ENCODE measurements around the gene ZFP69B.
"Not testable (repeated sequence)": the region's sequence is repeated elsewhere in the genome, so short reads cannot be mapped to it uniquely, and the experiment has no call there.

The ZFP69B gene

DNA sequence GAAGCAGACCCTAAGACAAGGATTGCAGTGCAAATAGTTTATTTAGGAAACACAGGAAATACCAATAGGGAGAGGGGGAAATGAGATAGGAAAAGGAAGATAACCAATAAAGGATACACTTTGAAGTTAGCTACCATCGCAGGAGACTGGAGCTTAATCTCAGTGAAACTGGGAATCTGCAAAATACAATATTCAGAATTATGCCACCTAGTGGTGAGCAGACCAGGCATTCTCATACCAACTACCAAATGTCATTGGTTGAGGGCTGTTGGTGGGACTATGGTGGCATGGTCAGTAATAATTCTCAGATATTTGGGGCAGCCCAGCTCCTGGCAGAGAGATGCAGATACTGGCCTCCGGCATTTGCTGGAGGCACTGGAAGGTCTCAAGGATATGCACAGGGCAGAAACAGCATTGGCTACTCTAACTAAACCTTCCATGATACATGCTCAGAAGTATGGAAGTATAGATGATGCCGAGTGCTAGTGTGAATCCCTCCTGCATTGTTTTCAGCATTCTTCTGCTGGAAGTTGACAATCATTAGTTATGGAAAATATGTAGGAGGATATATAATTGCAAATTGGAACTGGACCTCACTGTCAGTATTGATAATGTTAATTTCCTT lies 11.8 kb upstream of the ZFP69B start:
- DNase-seq: peak in 2 of 6 experiments; percentile 16 to 50

DNA sequence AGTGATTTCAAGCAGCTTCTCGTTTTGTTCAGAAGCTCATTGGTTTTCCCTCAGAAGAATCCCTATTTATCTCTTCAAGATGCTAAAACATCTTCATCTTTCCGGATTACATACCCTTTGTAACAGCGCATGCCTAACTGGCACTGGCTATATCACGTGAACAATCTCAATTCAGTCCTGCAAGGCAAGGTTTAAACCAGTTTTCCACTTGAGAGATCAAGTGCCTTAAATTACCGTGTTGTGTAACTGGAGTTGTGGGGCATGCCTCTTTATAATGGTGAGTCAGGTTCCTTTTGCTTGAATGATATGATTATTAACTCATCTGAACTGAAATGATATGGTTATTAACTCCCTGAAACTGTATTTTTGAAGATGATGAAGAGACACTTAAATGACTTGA lies 11.0 kb upstream of the ZFP69B start:
- no peak for DNase-seq

DNA sequence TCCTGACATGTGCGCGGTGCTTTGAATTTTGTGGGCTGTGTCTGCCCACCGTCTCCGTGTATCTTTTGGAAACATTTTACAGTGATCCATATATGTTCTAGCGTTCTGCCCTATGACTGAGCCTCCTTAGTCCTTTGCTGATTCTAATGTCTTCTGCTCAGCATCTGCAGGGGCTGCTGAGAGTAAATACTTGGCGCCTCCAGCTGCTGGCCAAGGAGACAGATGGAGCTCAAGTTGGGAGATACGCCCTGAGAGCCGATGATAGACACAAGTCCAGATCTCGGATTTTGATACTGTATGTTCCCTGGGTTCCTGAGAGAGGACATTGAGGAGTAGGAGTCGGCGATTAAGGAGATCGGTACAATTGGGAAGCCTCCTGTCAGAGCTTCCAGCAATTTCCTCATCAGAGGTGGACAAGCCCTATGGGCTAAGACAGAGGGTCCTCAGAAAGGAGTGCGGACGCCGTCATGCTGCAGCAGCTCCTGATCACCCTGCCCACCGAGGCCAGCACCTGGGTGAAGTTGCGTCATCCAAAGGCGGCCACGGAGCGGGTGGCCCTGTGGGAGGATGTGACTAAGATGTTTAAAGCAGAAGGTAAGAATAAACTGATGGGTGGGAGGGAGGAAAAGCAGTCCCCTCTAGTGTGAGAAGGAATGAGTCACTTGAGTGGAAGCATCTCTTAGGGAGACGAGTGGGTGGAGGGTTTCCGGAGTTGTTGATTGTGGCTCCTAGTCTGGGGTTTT lies 390 bp downstream of the ZFP69B start:
- peak in 5 of 6 experiments; percentile 9 to 46 (median 21) for DNase-seq

DNA sequence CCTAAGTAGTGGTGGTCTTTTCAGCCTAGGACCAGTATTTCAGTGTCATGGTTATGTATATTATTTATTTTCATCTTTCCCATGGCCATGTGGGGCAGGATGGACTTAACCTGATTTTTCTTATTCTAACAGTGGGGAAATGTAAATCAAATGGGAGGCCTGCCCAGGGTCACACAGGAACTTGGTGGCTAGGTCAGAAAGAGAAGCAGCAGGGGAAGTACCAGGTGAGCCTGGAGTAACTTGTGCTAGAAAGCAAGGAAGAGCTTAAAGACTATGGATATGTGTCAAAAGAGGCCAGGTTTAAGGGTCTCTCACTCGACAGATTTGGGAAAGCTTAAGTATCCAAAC lies 936 bp downstream of the ZFP69B start:
- DNase-seq: no peak

DNA sequence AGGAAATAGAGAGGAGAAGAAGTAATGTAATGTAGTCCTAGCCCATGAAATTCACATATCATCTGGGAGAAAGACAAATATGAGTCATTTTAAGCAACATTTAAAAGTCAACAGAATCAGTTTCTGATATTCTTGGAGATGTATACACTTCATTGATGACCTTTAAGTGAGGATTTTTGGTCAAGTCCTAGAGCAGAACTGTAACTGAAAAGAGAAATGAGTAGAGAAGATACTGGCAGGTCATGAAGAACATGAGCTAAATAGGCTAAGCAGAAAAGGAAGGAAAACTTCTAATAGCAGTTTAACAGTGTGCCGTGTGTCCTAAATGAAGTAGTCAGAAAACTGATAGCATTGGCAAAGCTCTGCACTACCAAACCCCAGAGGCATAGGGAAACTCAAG lies 4.6 kb downstream of the ZFP69B start:
- DNase-seq: no peak

DNA sequence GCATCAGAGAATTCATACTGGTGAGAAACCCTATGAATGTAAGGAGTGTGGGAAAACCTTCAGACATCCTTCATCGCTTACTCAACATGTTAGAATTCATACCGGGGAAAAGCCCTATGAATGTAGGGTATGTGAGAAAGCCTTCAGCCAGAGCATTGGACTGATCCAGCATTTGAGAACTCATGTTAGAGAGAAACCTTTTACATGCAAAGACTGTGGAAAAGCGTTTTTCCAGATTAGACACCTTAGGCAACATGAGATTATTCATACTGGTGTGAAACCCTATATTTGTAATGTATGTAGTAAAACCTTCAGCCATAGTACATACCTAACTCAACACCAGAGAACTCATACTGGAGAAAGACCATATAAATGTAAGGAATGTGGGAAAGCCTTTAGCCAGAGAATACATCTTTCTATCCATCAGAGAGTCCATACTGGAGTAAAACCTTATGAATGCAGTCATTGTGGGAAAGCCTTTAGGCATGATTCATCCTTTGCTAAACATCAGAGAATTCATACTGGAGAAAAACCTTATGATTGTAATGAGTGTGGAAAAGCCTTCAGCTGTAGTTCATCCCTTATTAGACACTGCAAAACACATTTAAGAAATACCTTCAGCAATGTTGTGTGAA lies 12.8 kb downstream of the ZFP69B start:
- DNase-seq: peak in 1 of 6 experiments; percentile 16

DNA sequence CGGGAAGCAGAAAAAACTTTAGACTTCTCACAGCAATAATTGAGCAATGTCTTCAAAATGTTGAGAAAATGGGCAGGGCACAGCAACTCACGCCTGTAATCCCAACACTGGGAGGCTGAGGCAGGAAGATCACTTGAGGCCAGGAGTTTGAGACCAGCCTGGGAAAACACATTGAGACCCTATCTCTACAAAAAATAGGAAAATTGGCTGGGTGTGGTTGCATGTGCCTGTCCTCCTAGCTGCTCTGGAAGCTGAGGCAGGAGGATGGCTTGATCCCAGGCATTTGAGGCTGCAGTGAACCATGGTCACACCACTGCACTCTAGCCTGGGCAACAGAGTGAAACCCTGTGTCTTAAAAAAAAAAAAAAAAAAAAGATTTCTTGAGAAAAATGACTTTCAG lies 19.1 kb downstream of the ZFP69B start:
- DNase-seq: no peak

DNA sequence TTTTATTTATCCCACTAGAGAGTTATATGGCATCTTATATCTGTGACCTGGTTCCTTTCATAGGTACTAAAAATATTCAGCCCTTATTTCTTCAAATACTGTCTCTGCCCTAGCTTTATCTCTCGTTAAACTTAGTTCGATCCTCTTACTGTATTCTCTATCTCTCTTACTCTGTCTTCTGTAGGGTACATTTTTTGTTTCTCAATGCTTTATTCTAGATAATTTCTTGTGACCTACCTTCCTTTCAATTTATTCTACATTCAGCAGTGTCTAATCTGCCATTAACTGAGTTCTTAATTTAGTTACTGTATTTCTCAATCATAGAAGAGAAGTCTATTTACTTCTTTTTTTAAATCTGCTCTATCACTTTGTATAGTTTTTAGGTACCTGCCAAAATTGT lies 25.0 kb downstream of the ZFP69B start:
- no peak for DNase-seq

DNA sequence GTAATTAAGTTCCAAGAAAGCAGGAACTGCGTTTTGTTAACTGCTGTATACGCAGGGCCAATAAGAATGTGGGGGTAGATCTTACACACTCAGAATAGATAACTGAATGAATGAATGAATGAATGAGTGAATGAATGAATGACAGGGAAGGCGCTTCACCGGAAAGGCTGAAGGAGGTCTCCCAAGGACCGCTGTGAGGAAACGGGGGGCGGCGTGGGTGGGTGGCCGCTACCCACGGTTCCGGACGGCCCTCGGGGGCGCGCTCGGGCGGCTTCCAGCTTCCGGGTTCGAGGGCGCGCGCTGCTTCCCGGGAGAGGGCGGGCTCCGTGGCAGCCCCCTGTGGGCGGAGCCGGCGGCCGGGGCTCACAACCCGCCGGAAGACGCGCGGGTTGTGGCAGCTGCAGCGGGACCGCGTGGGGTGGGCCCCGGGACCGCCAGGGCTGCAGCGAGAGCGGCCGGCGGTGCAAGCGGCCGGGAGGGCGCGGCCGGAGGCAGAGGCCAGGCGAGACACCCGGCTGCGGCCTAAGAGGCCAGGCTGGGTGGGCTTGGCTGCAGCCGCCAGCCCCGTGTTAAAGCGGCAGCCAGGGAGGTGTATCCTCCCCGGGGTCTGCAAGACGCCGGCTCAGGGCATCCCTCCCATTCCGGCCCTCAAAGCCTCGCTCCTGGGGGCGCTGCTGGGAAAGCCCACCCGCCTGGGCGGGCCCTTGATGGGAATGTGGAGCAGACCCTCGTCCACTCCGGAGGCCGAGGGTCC lies 26.8 kb downstream of the ZFP69B start, which contains the start of gene ZFP69:
Gene ZFP69, plus strand, starts transcription at position 367 of the 754 bp plus-strand sequence. CDS start 2,072 bp downstream, outside the sequence.
- peak; percentile 26 to 69 (median 52) for DNase-seq

DNA sequence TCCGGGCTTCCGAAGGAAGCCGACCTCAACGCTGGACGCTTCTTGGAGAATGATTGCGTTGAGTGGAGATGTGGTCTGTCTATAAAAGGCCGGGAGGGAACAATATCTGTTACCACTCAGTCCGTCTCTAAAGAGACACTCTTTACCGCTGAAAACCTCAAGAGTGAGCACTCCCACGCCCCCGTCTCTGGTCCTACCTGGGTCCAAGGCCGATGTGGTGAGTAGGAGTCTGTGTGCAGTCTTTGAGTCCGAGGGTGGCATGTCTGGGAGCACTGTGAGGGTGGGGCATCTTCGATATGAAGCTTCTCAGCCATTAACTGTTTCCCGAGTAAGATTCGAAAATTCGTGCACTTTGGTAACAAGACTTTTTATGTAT lies 27.4 kb downstream of the ZFP69B start:
- peak in 3 of 6 experiments; percentile 14 to 23 (median 21) for DNase-seq

DNA sequence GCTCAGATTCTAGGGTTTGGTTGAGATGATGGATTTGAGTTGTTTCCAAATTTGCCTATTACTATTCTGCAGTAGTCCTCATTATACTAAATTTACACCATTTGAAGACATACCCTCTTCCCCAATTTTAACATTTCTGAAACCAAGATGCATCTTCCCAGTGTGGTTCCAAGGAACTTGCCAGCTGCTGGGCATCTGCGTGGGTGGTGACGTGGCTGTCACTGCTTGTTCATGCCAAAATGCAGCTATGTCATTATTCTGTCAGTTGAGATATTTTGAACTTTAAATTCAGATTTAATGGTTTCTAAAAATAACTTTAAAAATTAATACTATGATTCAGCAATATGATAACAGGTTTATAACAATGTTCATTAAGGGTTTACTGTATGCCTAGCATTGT lies 28.0 kb downstream of the ZFP69B start:
- no peak for DNase-seq

DNA sequence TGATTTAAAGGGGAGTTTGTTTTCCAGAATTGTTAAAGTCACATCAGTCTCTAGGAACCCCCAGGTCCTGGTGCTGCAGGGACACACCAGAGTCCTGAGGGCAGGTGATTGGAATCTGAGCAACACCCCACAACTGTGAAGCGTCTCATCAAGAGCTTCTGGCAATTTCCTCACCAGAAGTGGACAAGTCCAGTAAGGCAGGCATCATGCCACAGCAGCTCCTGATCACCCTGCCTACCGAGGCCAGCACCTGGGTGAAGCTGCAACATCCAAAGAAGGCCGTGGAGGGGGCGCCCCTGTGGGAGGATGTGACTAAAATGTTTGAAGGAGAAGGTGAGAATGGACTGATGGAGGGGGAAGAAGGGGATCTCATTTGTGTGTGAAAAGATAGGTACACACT lies 28.9 kb downstream of the ZFP69B start:
- DNase-seq: no peak

DNA sequence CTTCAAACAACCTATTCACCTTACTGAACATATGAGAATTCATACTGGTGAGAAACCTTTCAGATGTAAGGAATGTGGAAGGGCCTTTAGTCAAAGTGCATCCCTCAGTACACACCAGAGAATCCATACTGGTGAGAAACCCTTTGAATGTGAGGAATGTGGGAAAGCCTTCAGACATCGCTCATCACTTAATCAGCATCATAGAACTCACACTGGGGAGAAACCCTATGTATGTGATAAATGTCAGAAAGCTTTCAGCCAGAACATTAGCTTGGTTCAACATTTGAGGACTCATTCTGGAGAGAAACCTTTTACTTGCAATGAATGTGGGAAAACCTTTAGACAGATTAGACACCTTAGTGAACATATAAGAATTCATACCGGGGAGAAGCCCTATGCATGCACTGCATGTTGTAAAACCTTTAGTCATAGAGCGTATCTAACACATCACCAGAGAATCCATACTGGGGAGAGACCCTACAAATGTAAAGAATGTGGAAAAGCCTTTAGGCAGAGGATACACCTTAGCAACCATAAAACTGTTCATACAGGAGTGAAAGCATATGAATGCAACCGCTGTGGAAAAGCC lies 45.1 kb downstream of the ZFP69B start:
- no peak for DNase-seq

DNA sequence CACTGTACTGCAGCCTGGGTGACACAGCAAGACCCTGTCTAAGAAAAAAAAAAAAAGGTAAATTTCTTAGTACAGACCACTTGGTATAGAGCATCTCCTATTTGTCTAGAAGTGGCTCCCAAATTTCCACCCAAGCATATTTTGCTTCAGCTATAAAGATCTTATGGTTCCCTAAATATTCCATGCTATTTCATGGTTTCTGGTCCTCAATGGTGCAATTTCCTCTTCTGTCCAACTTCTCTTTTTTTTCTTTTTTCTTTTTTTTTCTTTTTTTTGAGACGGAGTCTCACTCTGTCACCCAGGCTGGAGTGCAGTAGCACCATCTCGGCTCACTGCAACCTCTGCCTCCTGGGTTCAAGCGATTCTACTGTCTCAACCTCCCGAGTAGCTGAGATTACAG lies 52.4 kb downstream of the ZFP69B start:
- not testable (repeated sequence) for DNase-seq

DNA sequence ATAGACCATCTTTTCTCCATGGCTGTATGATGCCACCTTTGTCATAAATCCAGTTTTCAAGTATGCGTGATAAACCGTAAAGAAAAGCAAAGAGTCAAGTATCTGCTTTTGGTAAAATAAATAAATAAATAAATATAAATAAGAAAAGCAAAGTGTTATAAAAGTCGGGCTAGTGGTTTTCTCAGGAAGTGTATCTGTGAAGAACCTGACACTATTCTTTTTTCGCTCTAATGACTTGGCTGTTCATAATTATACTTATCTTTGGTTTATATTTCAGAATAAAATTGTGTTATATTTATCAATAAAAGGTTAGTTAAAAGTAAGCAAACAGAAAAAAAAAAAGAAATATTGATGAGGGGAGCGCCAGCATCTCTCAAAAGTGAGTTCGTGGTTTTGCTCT lies 57.7 kb downstream of the ZFP69B start:
- DNase-seq: no peak

DNA sequence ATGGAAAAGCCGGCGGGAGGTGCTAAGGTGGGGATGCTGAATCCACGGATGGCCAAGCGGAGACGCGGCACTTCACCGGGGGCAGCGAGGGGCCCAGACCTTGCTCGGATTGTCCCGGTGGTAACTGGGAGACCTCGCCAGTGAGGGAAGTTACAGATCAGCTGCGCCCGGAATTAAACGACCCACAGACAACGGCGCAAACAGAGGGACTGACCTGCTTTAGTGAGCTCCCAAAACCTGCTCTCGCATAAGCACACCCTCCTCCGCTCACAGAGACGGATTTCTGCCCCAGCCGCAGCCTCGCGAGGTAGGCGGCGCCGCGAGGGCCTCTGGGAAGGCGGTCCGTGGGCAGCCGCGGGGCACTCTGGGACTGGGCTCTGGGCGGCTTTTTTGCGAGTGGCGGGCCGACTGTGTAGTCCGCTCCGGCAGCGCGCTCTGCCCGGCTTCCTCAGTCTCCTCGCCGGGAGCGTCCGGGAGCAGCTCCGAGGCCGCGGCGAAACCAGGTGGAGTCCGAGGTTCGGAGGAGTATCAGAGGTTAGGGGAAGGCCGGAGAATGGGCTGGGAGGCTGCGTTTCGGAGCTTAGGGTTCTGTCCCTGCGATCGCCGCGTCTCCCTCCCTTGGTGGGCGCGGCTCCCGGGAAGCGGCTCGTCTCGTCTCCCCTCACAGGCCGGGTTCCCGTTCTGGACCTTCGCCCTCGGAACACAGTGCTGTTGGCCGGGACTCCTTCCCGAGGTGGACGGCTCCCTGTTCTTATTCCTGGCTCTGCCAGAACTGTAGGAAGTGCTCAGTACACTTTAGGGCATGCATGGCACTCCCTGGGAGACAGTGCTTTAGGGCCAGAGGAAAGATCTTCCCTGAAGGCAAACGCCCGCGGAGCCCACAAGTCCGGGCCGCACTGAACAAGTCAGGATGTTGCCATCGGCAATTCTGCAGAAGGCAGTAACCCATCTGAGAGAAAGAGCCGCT lies 58.4 kb downstream of the ZFP69B start, which contains the start of gene EXO5:
Gene EXO5, plus strand, starts transcription at position 393 of the 967 bp plus-strand sequence. CDS start 5,778 bp downstream, outside the sequence.
- DNase-seq: peak; percentile 44 to 69 (median 62)
